Stimulated activated CD4-positive, alpha-beta T cell treated with anti-CD3 and anti-CD28 coated beads, Interleukin-12 subunit alpha, Interleukin-12 subunit beta, amount 100 ng/mL, for 24 hours (primary cell): Measurements from ENCODE around the gene TMEM119.

ENCODE experiments used
- DNase-seq, 2 experiments: peaks; one replicate each; pipeline ENCODE4 v3.0.0-alpha.2; 2020; ENCODE audit warnings: low read depth in 2 of 2

TMEM119 gene, protein sequence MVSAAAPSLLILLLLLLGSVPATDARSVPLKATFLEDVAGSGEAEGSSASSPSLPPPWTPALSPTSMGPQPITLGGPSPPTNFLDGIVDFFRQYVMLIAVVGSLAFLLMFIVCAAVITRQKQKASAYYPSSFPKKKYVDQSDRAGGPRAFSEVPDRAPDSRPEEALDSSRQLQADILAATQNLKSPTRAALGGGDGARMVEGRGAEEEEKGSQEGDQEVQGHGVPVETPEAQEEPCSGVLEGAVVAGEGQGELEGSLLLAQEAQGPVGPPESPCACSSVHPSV

DNA sequence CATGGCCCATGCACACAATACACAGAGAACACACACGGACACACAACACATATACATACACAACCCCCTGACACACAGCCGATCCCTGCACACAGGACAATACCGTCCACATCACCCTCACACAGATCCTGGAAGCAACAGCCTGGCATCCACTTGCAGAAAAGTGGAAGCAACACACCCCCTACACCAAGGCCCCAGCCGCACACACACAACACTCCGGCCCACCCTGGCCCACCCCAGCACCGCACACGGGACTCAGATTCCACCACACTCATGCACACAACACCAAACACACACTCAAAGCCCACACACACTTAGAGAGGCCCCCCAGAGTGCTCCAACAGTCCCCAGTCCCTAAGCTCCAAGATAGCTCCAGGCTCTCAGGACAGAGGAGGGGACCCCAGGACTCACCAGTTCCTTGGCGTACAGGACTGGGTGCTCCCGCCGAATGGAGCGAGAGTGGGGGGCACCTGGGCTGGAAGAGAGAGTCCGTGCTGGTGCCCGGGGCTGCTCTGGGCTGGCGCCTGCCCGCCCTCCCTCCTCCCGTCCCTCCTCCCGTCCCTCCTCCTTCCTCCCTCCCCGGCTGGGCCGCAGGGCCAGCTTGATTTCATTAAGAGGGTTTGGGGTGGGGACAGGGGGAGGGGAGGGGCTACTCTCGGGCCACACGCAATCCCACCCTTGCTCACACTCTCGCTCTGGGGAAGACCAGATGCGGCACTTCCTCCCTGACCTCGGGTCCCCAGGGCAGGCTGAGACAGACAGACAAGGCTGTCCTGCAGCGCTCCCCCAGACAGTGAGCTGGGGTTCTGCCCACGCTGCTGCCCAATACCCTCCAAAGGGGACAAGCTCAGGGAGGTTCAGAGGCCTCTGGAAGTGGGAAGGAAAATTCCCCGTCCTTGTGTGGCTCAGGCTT, at the start of gene TMEM119:
Gene TMEM119 (minus strand): TSS at position 526 of the 913 bp plus-strand sequence. CDS start 5,701 bp downstream, outside the sequence.
- no peak for DNase-seq

DNA sequence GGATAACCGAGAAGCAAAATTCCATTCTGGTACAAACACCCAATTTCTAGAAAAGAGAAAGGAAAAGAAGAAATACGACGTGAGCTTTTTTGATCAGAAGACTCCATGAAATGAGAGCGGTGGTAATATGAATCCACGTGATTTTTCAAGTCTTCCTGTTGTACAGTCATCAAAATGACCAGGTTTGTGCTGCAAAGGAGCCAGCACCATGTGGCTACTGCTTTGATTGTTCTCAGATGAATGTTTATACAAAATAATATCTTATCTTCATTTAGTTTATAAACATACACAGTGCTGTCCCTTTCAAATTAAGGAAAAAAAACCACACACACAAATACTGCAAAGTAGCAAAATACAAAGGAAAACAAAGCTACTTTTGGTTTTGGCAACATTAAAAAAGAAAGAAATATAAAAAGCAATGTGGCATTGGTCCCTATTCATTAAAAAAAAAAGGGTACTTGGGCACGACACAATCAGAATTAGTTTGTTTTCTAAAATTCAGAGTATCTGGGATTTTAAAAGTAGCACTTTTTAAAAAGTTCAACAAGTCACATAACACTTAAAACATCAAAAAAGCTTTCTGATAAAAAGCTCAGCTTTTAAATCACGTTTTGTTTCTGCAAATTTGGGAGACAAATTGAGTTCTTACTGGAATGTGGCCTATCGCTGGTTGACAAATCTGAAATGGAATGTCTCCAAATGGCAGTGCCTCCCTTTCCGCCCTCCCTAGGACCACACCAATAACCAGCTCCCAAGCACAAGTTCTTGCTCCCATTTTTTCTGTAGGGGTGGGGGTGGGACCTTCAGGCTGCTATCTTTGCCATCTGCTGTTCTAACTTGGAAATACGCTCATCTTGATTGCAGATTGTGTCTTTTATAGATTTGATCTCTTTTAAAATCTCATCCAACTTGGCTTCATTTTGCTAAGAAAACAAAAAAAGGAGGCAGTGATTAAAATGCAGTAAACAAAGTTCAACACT, 49.0 kb upstream of the TMEM119 start:
- no peak for DNase-seq

DNA sequence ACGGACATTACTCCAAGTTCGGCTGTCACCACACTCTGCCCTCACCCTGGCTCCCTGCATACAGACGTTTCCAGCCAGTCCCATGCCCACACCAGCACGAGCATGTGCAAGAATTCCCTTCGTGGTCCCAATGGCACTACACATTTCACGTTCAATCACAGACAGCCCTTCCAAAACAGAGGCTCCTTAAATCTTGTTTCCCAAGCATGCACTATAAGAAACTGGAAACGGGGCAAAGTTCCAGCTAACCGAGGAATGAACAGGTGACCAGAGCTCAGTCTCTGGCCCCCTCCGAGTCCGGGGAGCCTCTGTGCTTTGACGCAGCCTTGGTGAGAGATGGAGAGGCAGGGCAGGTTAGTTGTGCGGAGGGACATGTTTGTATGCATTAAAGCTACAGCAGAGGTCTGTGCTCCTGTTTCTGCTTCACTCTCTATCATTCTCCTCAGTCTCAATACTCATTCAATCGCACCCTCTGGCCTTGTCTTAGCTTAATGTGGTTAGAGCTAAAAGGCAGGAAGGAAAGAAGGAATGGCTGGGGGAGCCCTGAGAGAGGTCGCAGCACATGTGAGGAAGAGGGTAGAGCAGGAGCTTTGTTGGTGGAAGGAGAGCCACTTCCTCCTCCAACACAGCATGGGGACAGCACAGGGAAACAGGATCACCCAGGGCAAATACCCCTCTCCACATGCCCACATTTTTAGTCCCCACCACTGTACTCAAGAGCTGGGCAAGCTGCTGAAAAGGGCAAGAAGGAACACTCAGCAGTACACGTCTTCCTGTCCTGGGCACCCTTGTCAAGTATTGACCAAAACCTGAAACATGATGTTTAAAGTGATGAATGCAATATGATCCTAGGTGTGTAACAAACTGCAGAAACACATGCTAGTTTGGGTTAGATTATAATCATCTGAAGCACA, 48.1 kb upstream of the TMEM119 start:
- DNase-seq = no peak

- no peak for DNase-seq
These were observed 46.9 kb upstream of the TMEM119 start for GRCh38 chr12:108644811-108645120.

- DNase-seq = no peak
These were observed 46.3 kb upstream of the TMEM119 start for GRCh38 chr12:108643941-108644810.

GRCh38 chr12:108642899-108643654, 45.2 kb upstream of the TMEM119 start:
- DNase-seq = no peak

- no peak for DNase-seq
These were observed 44.5 kb upstream of the TMEM119 start for GRCh38 chr12:108642269-108642870.

- DNase-seq = no peak
These were observed 43.8 kb upstream of the TMEM119 start for GRCh38 chr12:108641446-108642268.

- DNase-seq = no peak
These were observed 43.0 kb upstream of the TMEM119 start for GRCh38 chr12:108640802-108641445.

DNA sequence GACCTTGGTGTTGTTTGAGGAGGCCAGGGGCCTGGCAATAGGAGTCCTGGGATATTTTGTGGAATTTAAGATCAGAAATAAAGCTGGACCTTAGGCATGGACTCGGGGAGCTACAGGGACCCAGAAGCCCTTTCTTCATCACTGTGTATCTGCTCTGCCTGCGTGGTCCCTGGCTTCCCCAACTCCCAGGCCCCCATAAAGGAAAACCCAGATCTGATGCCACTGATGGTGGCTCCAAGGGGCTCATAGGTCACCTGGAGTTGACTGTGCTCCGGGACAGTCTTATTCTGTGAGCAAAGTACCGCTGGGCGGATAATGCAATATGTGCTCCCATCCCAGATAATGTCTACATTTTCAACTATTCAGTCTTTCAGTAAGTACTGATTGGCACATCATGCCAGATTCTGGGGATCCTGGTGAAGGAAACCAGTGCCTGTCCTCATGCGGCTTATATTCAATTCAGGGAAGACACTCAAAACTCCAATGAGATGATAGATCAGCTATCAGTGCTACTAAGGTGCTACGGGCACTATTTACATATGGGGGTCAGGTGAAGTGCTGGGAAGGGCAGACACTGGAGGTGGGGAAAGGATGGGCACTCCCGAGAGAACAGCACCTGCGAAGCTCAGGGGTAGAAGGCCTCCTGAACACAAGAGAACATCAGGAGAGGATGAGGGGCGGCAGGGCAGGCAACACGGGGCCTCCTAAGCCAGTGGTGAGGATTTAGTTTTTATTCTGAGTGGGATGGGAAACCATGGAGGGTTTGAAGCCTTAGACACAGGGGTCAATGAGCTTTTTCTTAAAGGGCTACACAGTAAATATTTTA, 41.3 kb upstream of the TMEM119 start:
- DNase-seq = no peak

DNA sequence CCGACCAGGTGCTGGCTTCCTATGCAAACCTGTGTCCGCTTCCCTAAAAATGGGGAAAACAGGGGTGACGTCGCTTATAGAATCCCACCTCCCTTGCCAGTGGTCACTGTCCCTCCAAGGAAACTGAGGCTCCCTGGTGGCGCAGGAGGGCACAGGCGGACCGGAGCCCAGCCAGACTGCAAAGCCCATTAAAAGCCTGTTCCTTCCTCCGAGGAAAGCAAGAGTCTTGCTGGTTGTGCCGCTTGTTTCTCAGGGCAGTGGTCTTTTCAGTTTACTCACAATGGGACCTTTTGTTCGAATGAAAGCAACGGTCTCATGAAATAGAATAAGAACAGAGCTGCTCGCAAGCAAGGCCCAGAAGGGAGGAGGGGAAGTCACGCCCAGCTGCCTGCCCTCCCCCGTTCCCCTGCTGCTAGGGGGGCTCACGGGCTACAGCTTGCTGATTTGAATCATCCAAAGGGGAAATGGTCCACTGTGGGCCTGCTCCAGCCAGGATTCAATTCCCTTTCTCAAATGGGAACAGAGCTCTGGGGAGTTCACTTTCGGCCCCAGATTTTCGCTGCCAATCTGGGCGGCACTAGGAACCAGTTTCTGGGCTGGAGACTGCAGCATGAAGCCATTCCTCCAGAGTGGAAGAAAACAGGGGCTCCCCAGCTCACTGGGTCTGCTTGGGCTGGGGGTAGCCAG, 40.4 kb upstream of the TMEM119 start:
- DNase-seq = no peak

GRCh38 chr12:108637222-108637971, 39.5 kb upstream of the TMEM119 start:
- DNase-seq = no peak

DNA sequence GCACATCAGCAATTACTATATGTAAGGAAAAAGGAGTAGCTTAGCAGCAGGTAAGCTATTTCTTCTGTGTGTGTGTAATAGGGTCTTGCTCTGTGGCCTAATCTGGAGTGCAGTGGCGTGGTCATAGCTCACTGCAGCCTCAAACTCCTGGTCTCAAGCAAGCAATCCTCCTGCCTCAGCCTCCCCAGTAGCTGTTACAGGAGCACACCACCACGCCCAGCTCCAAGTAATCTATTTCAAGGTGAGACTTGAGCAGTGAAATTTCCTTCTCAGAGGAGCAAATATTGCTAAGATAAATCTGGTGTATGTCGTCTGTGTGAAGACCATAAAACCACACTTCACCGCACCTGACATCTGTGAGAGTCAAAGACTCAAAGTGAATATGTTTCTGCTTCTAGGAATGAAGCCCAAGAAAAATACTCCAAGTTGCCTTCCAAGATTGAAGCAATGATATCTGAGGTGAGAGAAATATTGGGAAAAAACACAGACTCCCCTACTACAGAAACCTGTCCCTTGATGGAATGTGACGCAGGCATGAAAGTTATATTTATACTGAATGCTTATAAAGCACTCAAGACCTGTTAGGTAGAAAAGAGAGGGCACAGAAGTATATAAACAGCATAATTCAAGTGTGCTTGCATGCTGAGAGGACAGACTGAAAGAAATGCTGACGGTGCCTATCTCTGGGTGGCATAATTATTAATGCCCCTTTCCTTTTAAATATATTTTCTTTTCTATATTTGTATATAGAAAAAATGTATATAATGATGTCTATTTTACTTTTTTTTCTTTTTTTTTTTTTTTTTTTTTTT, 38.3 kb upstream of the TMEM119 start:
- no peak for DNase-seq
